ENCODE results near the gene ADD3. TPM values are rescaled to one million over a fixed set of nuclear protein-coding genes. Genes with fewer than 3 reads are reported as not detected.
A peak's percentile ranks its signal among the peaks of the same experiment; 100 is the strongest.

Gene ADD3
- total and polyA plus RNA-seq, 2 donors (not counting 3 experiments of a cell fraction or from before 2014, with no cell fraction given) = 14.9 to 55.2 TPM

GRCh38 chr10:110006358-110007160, 1.2 kb upstream of the ADD3 start:
- H3K9ac ChIP-seq (replicated peaks; ENCODE audit: extremely low read depth, insufficient read depth, low read length) = peak overlapping the region; percentile 51
- H3K4me3 ChIP-seq (replicated peaks in 1 of 3; ENCODE audit: insufficient read depth in 1 of 3, low read depth in 1 of 3, low read length in 3 of 3) = peak overlapping the region in 1 of 3 experiments; percentile 53
- no peaks in the 10 kb centered on the region for H3K36me3 ChIP-seq (ENCODE audit: control insufficient read depth in 2 of 2, extremely low read depth in 1 of 2, insufficient read depth in 2 of 2, low read length in 2 of 2)
- H3K9me1 ChIP-seq (replicated peaks; ENCODE audit: control insufficient read depth, extremely low read depth, insufficient read depth, low read length) = no peaks in the 10 kb centered on the region
- BruUV-seq (replicated peaks) = no TSS peak
- dilution Hi-C loops (cut with MboI; ENCODE audit: extremely low pct_ligation_motif_present, low sequenced_read_pairs) (no loop called here), intact Hi-C loops (cut with micrococcal nuclease) (loop anchor here (1.0 to 2.0 kb wide), 10 partner anchors 28 to 221 kb away; partner anchors contain the start of gene XPNPEP1)
- peaks cover 3% of the 10 kb centered on the region for H4K20me1 ChIP-seq (replicated peaks; ENCODE audit: control insufficient read depth, extremely low read depth, insufficient read depth, low read length)
- CTCF ChIA-PET = interaction anchor here (0.6 to 4.8 kb wide), 12 partner anchors 9 to 122 kb away, joined by 3 to 50 read pairs (median 4); no protein-coding TSS in a partner anchor
- DNase-seq (ENCODE audit: low read depth, low spot score) = no peak
- H3K9me3 ChIP-seq (replicated peaks; ENCODE audit: control insufficient read depth, insufficient read depth, low read length) = no peaks in the 10 kb centered on the region
- H2AFZ ChIP-seq (ENCODE audit: low read depth, low read length) = peak overlapping the region; percentile 92
- H3K79me2 ChIP-seq (ENCODE audit: control insufficient read depth, insufficient read depth, low read length) = peaks cover 12% of the 10 kb centered on the region
- H3K4me1 ChIP-seq (ENCODE audit: control insufficient read depth, extremely low read depth, insufficient read depth, low read length) = peaks cover 18% of the 10 kb centered on the region
- FAIRE-seq = no peak
- no peak overlapping the region for H3K27ac ChIP-seq (ENCODE audit: insufficient read depth, low read depth, low read length)
- POLR2A ChIA-PET = no interaction called here
- peaks cover 0 to 4% of the 10 kb centered on the region in 2 experiments for H3K27me3 ChIP-seq (ENCODE audit: control insufficient read depth in 2 of 2, insufficient read depth in 2 of 2, low read length in 2 of 2)
- no peak for TF ChIP-seq FOS (IDR thresholded peaks at IDR 0.05; ENCODE audit: borderline replicate concordance, insufficient read depth, low read length)
- no peak for TF ChIP-seq POLR2A (IDR thresholded peaks at IDR 0.05; ENCODE audit: low read depth, low read length)
- no peak for TF ChIP-seq CTCF (IDR thresholded peaks at IDR 0.05; ENCODE audit: extremely low read depth in 1 of 2, insufficient read depth in 1 of 2, low read depth in 1 of 2, low read length in 2 of 2)
- TF ChIP-seq JUN (IDR thresholded peaks at IDR 0.05; ENCODE audit: borderline replicate concordance, insufficient read depth, insufficient read length, low read depth) = no peak
- TF ChIP-seq MAX (IDR thresholded peaks at IDR 0.05; ENCODE audit: insufficient read depth, insufficient read length) = no peak
- TF ChIP-seq POLR2AphosphoS5 (IDR thresholded peaks at IDR 0.05; ENCODE audit: insufficient read depth, low read depth, low read length) = no peak
- TF ChIP-seq GATA2 (IDR thresholded peaks at IDR 0.05; ENCODE audit: insufficient read depth, insufficient read length, low read depth, low read length) = no peak
- no peak for TF ChIP-seq EZH2 (IDR thresholded peaks at IDR 0.05; ENCODE audit: borderline replicate concordance, low read depth, low read length, severe bottlenecking)
- H3K4me2 ChIP-seq (ENCODE audit: insufficient read depth, low read length) = peak overlapping the region; percentile 48
